Colon (tissue), 2 donors: ENCODE measurements around the gene MPZL1.

Experiments used
- FAIRE-seq: peaks from 2 replicates; lab custom pipeline; 2012; peaks lifted over from hg19 to GRCh38; lab: Jason Lieb, UNC
- donor health status: control.
- donor health status: control.

The MPZL1 gene

DNA sequence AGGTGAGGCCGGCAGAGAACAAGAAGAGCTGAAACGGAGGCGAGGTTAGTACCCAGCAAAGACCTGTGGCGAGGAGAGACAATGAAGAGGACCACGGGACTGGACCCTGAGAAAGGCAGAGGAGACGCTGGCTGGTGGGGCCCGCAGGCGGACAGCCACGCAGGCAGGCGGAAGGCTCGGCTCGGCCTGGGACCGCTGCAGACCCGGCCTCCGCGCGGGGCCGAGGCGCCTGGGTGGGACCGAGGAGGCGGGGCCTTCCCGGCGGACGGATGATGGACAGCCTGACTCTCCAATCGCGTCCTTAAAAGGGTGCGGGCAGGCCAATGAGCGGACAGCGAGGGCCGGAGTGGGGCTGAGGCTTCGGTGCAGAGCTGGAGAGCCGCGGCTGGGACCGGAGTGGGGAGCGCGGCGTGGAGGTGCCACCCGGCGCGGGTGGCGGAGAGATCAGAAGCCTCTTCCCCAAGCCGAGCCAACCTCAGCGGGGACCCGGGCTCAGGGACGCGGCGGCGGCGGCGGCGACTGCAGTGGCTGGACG, at the start of gene MPZL1:
Gene MPZL1, plus strand, starts transcription at position 366 of the 535 bp plus-strand sequence. CDS start 170 bp downstream, outside the sequence.
- no peak for FAIRE-seq

DNA sequence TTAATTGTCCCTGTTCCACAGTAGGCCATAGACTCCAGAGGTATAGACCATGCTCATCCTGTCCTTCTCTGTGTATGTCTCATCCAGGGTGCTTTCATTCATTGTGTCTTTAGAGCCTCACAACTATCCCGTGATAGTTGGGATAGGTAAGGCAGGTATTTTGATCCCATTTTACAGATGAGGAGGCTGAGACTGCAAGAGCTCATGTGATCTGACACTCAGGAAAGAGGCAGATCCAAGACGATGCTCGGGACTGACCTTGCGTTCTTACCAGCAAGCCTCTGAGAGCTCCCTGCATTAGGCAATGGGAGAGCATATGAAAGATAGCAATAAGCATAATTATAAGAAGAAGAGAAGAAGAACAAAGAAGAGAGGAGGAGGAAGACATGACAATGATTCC, 49.0 kb upstream of the MPZL1 start:
- no peak for FAIRE-seq

DNA sequence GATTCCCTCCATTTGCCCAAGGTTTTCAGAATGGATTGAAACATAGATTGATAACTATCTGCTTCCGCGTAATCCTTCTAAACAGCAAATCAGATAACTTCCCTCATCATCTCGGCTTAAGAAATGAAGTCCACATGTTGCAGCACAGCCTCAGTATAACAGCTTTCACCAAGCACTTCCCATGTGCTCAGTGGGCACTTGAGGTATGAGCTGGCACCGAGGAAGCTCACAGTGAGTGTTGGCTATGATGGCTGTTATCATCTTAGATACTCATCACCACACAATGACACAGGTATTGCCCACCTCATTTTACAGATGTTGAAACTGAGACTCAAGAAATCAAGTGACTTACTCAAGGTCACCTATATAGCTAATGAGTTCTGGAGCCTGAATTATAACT, 48.5 kb upstream of the MPZL1 start:
- FAIRE-seq: no peak

DNA sequence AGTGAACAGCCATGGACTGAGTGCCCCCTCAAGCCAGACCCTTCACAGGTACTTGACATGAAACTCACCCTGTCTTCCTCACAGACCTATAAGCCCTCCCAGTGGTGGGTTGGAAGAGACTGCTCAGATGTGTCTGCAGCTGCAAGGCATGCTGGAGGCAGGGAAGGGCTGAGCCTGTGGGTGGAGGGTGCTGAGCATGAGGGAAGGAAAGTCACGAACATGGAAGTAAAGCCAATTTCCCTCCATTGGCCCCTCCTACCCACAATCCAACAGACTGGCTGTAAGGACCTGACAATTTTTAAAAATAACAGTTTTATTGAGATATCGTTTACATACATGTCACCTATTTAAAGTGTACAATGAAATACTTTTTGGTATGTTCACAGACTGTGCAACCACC, 47.6 kb upstream of the MPZL1 start:
- FAIRE-seq: no peak

DNA sequence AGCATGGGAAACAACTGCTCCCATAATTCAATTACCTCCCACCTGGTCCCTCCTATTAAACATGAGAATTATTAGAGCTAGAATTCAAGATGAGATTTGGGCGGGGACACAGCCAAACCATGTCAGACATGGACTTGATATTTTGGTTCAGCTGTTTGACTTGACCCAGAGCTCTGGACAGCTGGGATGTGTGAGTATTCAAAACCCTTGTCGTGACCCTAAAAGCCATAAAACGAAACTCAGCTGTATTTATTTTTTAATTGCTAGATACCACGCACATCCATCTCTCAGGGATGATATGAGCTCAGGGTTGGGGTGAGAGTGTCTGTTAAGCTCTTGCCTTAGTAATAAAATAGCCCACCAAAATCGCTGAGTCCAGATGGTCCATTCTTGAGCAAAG, 46.3 kb upstream of the MPZL1 start:
- FAIRE-seq: no peak

DNA sequence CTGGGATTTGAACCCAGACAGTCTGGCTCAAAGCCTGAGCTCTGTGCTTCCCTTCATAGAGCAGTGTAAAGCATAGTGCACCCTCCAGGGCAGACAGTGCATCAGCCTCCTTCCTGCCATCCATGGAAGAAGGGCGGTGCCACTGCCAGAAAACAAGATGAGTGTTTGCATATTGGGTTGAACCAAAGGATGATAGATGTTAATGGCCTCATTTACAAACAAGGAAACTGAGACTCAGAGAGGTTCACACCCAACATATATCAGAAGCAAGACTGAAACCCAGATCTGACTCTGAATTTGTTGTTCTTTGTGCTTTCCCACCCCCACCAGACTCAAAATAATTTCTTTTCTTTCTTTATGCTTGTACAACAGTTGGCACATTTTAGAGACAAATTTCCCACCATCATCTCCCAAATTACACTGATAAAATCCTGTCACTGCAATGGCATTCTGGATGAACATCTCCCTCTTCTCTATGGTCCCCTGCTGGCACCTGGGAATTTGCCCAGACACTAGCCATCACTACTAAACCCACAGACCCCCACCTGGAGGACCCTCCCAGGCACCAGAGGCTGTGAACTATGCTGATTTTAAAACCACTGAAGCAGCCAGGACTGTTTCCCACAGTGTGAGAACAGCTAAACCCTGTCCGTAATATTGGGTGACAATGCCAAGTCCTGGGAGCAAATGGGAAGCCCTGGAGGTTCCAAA, 45.4 kb upstream of the MPZL1 start:
- FAIRE-seq: no peak

DNA sequence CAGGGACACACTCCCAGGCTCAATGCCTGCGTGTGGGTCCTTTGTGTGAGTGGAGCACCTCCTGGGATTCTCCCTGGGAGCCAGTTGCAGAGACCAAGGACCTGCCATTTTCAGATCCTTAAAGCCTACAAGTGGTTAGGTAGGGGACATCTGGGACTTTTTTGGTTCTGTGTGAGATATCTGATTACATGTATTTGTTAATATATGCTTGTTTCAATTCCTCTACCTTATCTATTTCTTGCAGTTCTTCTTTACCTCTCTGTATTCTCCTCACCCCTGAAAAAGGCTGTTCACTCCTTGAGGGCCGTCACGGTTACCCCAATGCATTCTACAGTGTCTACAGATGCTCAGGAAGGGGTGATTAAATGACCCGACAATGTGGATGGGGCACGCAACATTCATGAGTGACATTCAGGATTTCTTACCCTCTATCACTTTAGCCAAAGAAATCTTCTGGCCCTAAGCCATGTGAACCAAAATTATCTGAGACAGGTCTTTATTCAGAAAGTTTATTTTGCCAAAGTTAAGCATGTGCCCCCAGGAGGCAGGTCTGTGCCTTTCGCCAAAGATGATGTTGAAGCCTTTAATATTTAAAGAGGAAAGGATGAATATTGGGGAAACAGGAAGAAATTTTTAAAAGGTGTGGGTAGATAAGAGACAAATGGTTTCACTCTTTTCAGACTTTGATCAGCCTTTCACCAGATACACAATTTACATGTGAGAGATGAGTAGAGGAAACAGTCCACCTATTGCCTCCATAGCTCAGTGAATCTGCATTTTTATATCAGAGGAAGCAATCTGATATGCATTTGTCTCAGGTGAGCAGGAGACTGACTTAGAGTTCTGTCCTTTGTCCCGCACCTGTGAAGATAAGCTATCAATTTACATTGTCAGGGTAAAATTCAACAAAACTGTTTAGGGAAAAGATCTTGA, 44.6 kb upstream of the MPZL1 start:
- FAIRE-seq: no peak

DNA sequence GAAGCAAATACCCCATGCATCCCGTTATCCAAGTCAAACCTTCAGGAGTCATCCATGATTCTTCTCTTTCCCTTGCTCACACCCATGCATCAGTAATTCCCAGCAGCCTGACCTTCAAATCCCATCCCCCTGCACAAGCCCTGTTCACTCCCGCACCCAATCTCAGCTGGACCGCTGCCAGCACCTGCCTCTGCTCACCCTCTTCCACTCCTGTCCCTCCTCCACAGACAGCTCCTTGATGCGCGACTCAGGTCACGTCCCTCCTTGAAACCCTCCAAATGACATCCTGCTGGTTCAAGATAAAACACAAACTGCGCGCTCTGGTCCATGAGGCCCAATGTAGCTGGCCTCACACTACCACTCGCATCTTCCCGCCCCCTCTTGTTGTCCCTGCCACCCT, 43.4 kb upstream of the MPZL1 start:
- no peak for FAIRE-seq

DNA sequence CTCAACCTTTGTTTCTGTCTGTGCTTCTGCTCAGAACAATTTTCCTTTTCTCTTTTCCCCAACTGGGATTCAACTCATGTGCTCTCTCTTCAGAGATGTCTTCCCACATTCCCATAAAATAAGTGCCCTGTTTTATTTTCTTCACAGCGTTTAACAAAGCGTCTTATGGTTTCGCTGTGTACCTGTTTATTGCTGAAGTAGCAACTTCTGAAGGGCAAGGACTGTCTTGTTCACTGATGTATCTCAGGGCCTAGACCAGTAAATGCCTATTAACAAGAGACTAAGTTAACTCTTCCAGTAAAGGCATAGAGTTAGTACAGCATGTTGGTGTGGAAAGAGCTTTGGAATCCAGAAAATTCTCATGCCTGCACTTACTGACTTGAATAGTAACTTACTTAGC, 42.9 kb upstream of the MPZL1 start:
- no peak for FAIRE-seq

DNA sequence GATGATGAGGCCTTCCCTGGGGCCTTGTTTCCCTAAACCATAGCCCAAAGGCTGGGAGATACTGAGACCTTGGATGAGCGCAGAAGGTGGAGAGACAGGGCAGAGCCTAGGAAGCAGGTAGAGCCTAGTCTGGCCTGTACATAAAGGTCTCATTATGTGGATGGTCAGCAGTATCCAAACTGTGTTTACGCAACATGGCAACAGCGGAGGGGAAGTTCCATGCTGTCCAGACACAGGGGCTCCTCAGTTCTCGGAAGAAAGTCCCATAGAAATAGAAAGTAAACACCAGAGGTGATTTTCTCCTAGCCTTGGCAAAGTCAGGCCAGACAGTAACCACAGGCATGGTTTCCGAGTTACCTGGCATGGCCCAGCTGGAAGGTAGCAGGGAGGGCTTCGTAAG, 42.1 kb upstream of the MPZL1 start:
- FAIRE-seq: no peak

DNA sequence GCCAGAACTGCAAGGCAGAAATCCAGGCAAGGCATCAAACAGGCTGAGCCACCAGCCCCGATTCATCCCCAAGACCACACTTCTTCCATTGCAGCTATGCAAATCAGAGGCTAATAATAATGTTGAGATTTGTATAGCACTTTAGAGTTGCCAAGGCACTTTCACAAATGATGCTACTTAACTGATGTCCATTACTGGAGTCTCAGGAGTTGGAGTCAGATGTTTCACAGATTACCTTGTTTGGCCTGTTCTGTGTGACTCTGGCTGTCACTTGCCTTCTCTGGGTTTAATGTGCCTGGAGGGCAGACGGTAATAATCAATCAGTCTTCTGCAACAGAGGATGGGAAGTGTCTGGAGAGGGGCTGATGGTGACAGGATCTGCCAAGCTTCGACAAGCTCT, 40.8 kb upstream of the MPZL1 start:
- FAIRE-seq: no peak

DNA sequence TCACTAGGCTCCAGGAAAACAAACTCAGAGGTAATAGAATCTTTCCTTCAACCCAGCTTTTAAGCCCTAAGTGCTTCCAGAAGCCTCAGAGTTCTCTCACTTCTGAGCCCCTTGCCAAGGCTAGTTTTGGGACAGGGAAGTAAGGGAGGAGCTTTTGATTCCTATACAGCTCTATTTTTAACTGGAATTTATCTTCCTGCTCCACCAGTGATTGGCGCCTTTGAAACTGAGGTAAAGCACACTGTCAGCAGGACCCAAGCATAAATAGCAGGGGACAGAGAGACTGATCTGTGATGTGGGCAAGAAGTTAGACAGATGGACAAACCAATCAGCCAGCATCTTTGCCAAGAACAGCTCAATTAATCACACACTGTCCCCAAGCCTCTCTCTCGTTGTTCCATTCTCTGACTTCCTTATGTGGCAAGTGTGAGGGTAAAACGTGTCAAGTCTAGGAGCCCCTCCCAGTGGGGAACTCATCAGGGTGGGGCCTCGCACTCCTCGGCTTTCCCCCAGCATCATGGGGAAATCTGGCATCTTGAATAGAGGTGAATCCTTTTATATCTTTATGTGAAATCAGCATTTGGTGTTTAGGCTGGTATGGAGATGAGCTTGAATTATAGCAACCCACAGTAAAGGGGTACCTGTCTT, 40.2 kb upstream of the MPZL1 start:
- FAIRE-seq: no peak

DNA sequence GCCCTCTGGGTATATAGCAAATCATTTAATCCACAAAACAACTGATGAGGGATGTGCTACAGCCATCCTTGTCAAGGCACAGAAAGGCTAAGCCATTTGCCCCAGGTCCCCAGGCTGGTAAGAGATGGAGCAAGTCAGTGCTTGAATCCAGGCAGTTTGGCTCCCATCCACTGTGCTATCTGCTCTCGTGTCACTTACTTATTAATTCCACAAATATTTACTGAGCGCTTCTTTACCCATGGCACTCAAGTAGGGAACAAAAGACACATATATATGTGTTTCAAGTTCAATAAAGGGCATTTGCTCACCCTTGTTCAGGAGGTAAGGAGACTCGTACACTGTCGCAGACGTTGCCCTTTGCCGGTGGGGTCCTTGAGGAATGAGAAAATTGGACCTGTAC, 38.6 kb upstream of the MPZL1 start:
- FAIRE-seq: no peak

DNA sequence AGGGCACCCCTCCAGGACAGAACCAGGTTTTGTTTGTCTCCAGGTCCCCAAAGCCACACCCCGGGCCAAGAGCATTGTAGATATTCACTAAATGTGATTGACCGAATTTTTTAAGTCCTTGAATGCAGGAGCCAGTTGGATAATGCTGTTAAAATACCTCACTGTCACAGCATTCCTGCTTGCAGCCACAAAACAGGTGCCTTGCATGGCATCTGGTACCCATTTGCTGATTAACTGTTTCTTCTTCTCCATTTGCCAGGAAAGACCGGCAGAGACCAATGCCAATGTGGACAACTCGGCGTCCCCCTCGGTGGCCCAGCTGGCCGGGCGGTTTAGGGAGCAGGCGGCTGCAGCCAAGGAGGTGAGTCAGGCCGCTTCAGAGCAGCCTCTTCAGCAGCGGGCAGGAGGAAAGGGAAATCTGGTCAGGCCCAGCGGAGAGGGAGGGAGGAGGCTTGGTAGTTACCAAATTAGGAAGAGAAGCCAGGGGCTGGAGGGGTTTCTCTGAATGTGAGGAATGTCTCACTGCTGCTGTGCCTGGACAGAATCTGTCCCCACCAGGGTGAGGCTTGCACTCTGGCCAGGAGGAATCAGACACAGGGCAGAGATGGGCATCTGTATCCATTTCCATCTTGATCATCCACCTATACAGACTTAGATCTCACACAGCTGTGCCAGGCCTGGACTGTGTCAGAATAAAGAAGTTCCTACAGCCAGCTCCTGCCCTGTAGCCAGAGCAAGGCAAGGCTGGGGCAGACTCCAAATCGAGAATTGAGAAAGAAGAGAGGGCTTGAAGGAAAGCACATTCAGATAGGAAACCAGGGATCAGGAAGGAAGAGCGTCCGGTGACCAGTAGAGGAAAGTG, 37.9 kb upstream of the MPZL1 start:
- FAIRE-seq: no peak

DNA sequence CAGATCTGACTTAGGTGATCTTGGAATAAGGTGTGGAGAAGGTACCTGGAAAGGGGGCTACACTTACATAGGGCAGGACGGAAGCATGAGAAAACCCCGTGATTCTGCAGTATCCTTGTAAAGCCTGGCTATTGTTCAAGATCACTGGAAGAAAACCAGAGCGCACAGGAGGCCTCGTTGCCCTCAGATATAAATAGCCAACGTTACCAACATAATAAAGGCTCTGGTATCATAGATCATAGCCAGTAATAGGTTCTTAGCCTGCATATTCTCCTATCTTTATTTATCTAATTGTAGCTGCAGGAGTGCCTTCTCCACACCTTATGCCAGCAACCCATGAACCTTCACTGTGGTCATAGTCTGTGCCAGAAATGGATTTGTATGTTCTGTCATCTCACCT, 35.9 kb upstream of the MPZL1 start:
- FAIRE-seq: no peak

DNA sequence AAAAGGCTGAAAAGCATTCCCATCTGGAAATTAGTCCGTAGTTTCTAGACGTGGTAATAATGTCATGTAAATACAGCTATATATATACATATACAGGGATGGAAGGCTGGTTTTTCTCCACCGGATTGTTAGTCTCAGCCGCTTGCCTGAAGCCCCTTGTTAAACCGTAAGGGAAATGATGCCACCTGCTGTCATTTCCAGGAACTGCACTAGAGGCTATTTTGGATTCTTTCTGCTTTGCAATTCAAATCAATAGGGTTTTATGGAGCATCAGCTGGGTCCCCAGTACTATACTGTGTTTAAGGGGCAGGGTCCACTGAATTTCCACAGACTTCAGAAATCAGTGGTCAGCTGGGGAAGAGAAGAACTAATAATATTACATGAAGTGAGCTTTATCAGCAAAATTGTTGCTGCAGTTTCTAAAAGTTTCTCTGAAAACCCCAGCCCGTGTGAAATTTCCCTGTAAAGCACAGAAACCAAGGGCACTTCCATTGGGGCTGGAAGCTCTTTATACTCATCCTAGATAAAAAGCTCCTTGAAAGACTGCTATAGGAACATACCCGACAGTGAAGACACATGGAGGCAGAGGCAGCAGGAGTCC, 33.8 kb upstream of the MPZL1 start:
- no peak for FAIRE-seq

DNA sequence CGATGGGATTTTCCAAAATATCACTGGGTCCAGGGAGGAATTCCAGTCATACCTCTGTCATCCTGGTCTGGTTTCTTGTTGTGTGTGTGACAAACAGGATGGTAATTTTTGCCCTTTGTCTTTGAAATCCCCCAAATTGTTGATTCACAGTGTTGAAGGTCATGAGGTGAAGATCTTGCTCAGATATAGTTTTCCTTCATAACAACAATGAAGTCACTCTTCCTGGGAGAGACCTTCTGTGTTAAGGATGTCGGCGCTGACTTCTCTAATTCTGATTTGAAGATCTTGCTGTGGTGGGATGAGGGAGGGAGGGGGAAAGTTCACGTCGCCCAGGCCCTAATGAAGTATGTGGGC, 32.2 kb upstream of the MPZL1 start:
- FAIRE-seq: no peak

DNA sequence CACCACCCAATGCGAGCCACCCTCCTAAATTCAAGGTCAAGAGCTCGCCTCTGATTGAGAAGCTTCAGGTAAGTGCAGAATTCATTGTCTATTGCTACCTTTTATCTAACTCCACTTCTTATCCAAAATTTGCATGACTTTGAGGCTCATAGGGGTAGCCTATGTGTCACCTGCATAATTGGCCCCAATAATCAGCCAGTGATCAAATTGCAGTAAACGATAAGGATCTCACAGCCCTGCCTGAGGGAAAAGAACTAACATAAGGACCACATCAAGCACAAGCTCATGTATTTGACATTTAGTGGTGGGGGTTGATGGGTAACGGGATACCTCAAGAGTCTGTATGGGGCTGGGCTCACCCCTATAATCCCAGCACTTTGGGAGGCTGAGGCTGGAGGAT, 31.7 kb upstream of the MPZL1 start:
- no peak for FAIRE-seq

DNA sequence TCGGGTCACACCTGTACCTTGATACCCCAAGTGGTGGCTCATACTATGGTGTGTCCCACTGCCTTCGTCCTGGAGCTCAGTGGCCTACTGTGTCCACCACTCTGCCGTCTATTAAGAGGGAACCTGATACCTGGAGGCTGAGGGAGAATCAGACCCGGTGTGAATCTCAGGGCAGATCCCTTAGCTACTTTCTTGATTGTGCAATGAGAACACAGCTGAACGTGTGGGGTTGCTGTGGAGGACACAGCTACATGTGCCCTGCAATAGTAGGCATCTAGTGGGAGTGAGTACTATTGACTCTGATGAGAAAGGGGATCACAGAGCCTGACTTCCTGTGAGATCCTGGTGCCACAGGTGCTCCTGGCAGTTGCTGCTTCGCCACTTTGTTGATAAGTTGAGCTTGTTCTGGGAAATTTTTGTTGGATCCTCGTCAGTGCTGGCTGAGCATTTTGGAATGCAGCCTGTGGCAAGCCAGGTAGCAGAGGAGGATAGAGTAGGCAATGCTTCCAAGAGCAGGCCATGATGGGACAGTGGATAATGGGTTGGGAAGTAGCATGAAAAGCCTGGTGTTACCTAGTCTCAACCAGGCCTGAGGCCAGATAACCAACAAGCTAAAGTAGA, 28.2 kb upstream of the MPZL1 start:
- no peak for FAIRE-seq

DNA sequence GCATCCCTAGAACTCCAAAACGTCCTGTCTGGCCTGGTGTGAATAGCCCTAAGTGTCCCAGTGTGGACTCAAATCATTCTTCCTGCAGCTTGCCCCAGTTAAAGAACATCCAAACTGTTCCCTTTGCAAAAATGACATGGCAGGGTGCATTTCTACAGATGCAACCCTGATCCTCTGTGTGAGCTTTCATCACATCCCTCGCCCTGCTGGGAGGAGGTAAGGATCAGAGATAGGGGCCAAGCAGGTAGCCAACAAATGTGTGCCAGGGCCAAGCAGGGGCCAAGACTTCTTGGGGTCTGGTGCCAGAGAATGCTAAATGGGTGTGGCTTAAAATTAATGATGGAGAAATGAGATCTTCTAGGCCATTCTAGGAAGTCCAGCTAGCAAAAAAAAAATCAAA, 27.1 kb upstream of the MPZL1 start:
- FAIRE-seq: no peak

DNA sequence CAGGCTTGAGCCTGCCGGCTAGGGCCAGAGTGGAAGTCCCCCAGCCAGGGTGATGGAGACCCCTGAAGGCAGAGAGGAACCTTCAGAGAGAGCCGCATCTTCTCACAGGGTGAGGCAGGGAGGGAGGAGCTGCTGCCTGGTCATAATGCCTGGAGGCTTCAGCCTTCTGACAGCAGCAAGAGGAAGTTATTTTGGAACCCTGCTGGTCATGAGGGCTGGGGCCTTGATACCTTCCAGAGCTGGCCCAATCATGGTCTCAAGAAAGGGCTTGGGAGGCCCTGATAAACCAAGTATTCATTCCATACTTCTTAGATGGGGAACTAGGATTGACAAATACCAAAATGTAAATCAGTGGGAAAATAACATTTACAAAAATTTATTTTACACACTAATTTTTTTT, 26.6 kb upstream of the MPZL1 start:
- FAIRE-seq: no peak
